Type B pancreatic cell (in vitro differentiated cells): ENCODE data around the gene CEBPE. TPM values are rescaled to one million over a fixed set of nuclear protein-coding genes. Genes with fewer than 3 reads are reported as not detected.
"Not testable (repeated sequence)": the region's sequence is repeated elsewhere in the genome, so short reads cannot be mapped to it uniquely, and the experiment has no call there.

Experiments
- DNase-seq: peaks from one replicate; pipeline ENCODE4 v3.0.0; 2021; ENCODE audit warnings: mixed read lengths; ENCODE audit not compliant: unreplicated experiment; ENCODE audit errors: extremely low spot score
- H3K27ac Mint-ChIP-seq: 2 replicates; pipeline ENCODE4 v1.8.0; 2021; ENCODE audit warnings: mild to moderate bottlenecking, mixed read lengths
- H3K27me3 Mint-ChIP-seq: 2 replicates; pipeline ENCODE4 v1.8.0; 2021; ENCODE audit warnings: mixed read lengths
- H3K36me3 Mint-ChIP-seq: 2 replicates; pipeline ENCODE4 v1.8.0; 2021; ENCODE audit warnings: mixed read lengths
- H3K4me1 Mint-ChIP-seq: one replicate; pipeline ENCODE4 v1.8.0; 2021; ENCODE audit warnings: mixed read lengths; ENCODE audit not compliant: unreplicated experiment
- H3K4me3 Mint-ChIP-seq: 2 replicates; pipeline ENCODE4 v1.8.0; 2021; ENCODE audit warnings: mild to moderate bottlenecking, mixed read lengths
- H3K9me3 Mint-ChIP-seq: 2 replicates; pipeline ENCODE4 v1.8.0; 2021; ENCODE audit warnings: mixed read lengths
- total RNA-seq: library from RNA; stranded (reverse); gene quantifications from 2 replicates; pipeline ENCODE4 v1.2.1, GENCODE V29; 2021; ENCODE audit warnings: low replicate concordance
- TF ChIP-seq, protein P1 (sequence below): fragments of 200-600 bp; sonication (generic); conservative IDR thresholded peaks from 2 replicates; pipeline ENCODE4 v1.5.0; 2021; ENCODE audit warnings: antibody characterized with exemption, mild to moderate bottlenecking

The CEBPE gene
- total RNA-seq, 1 donor from 2014 or later = not detected

GRCh38 chr14:23109769-23110168, 9.3 kb downstream of the CEBPE start:
- no peak for DNase-seq
- Mint-ChIP-seq H3K9me3 (no peaks in the 10 kb centered on the region), H3K27ac (no peak overlapping the region), H3K27me3 (peaks cover 6% of the 10 kb centered on the region), H3K4me1 (peaks cover 18% of the 10 kb centered on the region), H3K36me3 (no peaks in the 10 kb centered on the region), H3K4me3 (no peak overlapping the region)
- TF ChIP-seq, protein P1, sequence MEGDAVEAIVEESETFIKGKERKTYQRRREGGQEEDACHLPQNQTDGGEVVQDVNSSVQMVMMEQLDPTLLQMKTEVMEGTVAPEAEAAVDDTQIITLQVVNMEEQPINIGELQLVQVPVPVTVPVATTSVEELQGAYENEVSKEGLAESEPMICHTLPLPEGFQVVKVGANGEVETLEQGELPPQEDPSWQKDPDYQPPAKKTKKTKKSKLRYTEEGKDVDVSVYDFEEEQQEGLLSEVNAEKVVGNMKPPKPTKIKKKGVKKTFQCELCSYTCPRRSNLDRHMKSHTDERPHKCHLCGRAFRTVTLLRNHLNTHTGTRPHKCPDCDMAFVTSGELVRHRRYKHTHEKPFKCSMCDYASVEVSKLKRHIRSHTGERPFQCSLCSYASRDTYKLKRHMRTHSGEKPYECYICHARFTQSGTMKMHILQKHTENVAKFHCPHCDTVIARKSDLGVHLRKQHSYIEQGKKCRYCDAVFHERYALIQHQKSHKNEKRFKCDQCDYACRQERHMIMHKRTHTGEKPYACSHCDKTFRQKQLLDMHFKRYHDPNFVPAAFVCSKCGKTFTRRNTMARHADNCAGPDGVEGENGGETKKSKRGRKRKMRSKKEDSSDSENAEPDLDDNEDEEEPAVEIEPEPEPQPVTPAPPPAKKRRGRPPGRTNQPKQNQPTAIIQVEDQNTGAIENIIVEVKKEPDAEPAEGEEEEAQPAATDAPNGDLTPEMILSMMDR = no peak

DNA sequence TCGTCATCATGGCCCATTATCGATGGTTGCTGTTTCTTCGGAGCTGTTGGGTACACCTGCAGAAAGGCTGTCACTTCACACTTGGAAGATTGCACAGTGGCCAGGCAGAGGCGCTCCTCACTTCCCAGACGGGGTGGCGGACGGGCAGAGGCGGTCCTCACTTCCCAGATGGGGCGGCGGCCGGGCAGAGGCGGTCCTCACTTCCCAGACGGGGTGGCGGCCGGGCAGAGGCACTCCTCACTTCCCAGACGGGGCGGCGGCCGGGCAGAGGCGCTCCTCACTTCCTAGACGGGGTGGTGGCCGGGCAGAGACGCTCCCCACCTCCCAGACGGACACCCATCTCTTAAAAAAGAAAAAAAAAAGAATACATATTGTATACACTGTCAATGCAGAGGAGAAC, 10.9 kb downstream of the CEBPE start:
- Mint-ChIP-seq H3K27me3 (peaks cover 16% of the 10 kb centered on the region), H3K4me1 (peaks cover 27% of the 10 kb centered on the region)
- not testable (repeated sequence) for H3K27ac Mint-ChIP-seq, DNase-seq, H3K36me3 Mint-ChIP-seq, H3K9me3 Mint-ChIP-seq, H3K4me3 Mint-ChIP-seq

GRCh38 chr14:23107620-23108019, 11.4 kb downstream of the CEBPE start:
- H3K4me3 Mint-ChIP-seq, H3K9me3 Mint-ChIP-seq, H3K36me3 Mint-ChIP-seq: not testable (repeated sequence)

GRCh38 chr14:23106747-23107045, 12.4 kb downstream of the CEBPE start:
- no peak for DNase-seq
- H3K27me3 Mint-ChIP-seq = peaks cover 16% of the 10 kb centered on the region
- H3K4me3 Mint-ChIP-seq = no peak overlapping the region
- no peaks in the 10 kb centered on the region for H3K9me3 Mint-ChIP-seq
- H3K27ac Mint-ChIP-seq = no peak overlapping the region
- TF ChIP-seq, protein P1 = no peak
- H3K4me1 Mint-ChIP-seq = peaks cover 27% of the 10 kb centered on the region
- no peaks in the 10 kb centered on the region for H3K36me3 Mint-ChIP-seq

More at GRCh38 chr14:23107620-23108019, 11.4 kb downstream of the CEBPE start:
- Mint-ChIP-seq H3K4me1 (peaks cover 27% of the 10 kb centered on the region), H3K27me3 (peaks cover 16% of the 10 kb centered on the region)
- H3K27ac Mint-ChIP-seq, DNase-seq: not testable (repeated sequence)

DNA sequence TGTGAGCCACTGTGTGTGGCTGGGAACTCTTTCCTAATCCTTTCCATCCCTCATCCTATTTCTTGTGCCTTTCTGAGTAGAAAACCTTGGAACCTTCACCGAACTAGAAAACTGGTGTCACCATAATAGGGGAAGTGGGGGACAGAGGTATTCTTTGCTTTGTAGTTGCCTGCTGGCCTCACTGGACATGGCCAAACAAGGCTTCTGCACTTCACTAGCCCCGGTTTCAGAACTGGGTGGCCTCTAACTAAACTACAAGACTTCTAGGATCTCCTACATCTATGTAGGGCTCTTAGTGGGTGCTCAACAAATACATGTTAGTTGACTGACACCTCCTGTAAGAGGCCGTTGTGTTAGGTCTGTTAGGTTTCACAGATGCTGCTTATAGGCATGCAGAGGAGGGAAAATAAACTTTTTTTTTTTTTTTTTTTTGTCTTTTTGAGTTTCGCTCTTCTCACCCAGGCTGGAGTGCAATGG, 13.7 kb downstream of the CEBPE start:
- TF ChIP-seq, protein P1 = no peak
- H3K27ac Mint-ChIP-seq = no peak overlapping the region
- no peak overlapping the region for H3K4me3 Mint-ChIP-seq
- no peak for DNase-seq
- H3K27me3 Mint-ChIP-seq = peaks cover 16% of the 10 kb centered on the region
- peaks cover 27% of the 10 kb centered on the region for H3K4me1 Mint-ChIP-seq
- no peaks in the 10 kb centered on the region for H3K36me3 Mint-ChIP-seq
- H3K9me3 Mint-ChIP-seq = no peaks in the 10 kb centered on the region

- Mint-ChIP-seq H3K27me3 (peaks cover 16% of the 10 kb centered on the region), H3K4me3 (peak within 1 kb of the TSS; percentile 40), H3K36me3 (no peaks in the 10 kb centered on the region), H3K4me1 (peaks cover 27% of the 10 kb centered on the region), H3K9me3 (no peaks in the 10 kb centered on the region), H3K27ac (no peak within 1 kb of the TSS)
- no peak for DNase-seq
- TF ChIP-seq, protein P1 = no peak
These were observed 14.3 kb downstream of the CEBPE start, which contains the start of gene CIROP for GRCh38 chr14:23104591-23105347. Gene CIROP, minus strand, starts transcription at chr14:23104989. Its CDS starts 69 bp downstream, at chr14:23104920.
